ENCODE data around the gene ABL1. TPM values are rescaled to one million over a fixed set of nuclear protein-coding genes. Genes with fewer than 3 reads are reported as not detected.
A peak's percentile ranks its signal among the peaks of the same experiment; 100 is the strongest.

Gene ABL1
- total and polyA plus RNA-seq, 2 of the 13 experiments (the other 11 are each of a cell fraction or from before 2014, with no cell fraction given) = 10.8 to 20.4 TPM

- no peak overlapping the region for H3K4me2 ChIP-seq (ENCODE audit: low read depth, low read length)
- DNase-seq (ENCODE audit: low spot score) = no peak
- ChIA-PET CTCF (ENCODE audit: low intra/inter-chr PET ratio, low total read pairs) (interaction anchor here (1.0 kb wide), 1 partner anchor 42 kb away, joined by 3 read pairs; no protein-coding TSS in a partner anchor), POLR2A (no interaction called here)
- H3K4me3 ChIP-seq (replicated peaks in 1 of 3; ENCODE audit: insufficient read depth in 1 of 3, low read depth in 2 of 3, low read length in 3 of 3) = no peak overlapping the region
- WGBS (ENCODE audit: low lambda C conversion rate) = 4% methylated on average over 17 of the region's 25 CpGs
- H3K27me3 ChIP-seq (ENCODE audit: control insufficient read depth in 1 of 2, insufficient read depth in 2 of 2, low read length in 2 of 2) = peaks cover 29 to 76% of the 10 kb centered on the region in 2 experiments; a peak in 4 of 5 replicates
- H3K4me1 ChIP-seq (ENCODE audit: insufficient read depth, low read length) = no peaks in the 10 kb centered on the region
- H3K79me2 ChIP-seq (ENCODE audit: insufficient read depth, low read length) = no peaks in the 10 kb centered on the region
- in situ Hi-C loops (cut with HindIII; ENCODE audit: extremely low pct_ligation_motif_present, low pct_unique_long_range_greater_than_20kb) = loop anchor here (5.0 to 10.0 kb wide), 2 partner anchors 43 to 96 kb away; no protein-coding TSS in a partner anchor
- H4K20me1 ChIP-seq (ENCODE audit: insufficient read depth, low read length) = no peaks in the 10 kb centered on the region
- intact Hi-C loops (cut with micrococcal nuclease; ENCODE audit: unreplicated experiment) = no loop called here
- ATAC-seq = no peak
- no peak overlapping the region for H2AFZ ChIP-seq (ENCODE audit: low read length)
- BruUV-seq (replicated peaks) = no TSS peak
- TF ChIP-seq PATZ1 (CRISPR knock-in tag; IDR thresholded peaks at IDR 0.05) (peak; percentile 43; the same call in 1 of the 2 replicates), ZNF430 (CRISPR knock-in tag; IDR thresholded peaks at IDR 0.05) (no peak), ZEB1 (IDR thresholded peaks at IDR 0.05; ENCODE audit: insufficient replicate concordance, low read depth) (no peak), SRSF9 (IDR thresholded peaks at IDR 0.05; ENCODE audit: borderline replicate concordance, insufficient read depth, low read depth, low read length, poor library complexity, severe bottlenecking) (no peak)
- H3K9ac ChIP-seq (ENCODE audit: insufficient read depth, low read depth, low read length) = no peak overlapping the region
- no peaks in the 10 kb centered on the region; a peak in 1 of 5 replicates for H3K36me3 ChIP-seq (replicated peaks in 1 of 2; ENCODE audit: control insufficient read depth in 1 of 2, insufficient read depth in 2 of 2, low read length in 2 of 2)
- FAIRE-seq = no peak
- H3K27ac ChIP-seq (ENCODE audit: extremely low read length, insufficient read depth, low read length) = no peak overlapping the region
- H3K9me3 ChIP-seq (ENCODE audit: low read length) = no peaks in the 10 kb centered on the region
Observed at GRCh38 chr9:130899051-130899748, 64.1 kb downstream of the ABL1 start.

All from HepG2 (cell line).